HL-60 (cell line): ENCODE measurements around the gene UNC5C.

Experiments
- DNase-seq, 2 experiments: peaks; one replicate each; pipeline ENCODE4 v3.0.0-alpha.2; 2010 to 2020; ENCODE audit warnings: low read depth in 1 of 2, low spot score in 1 of 2
- H3K27ac ChIP-seq: fragments of 250-450 bp; sonication (Bioruptor Pico); replicated peaks from 2 replicates; pipeline ENCODE4 v1.5.1; 2020; ENCODE audit warnings: mild to moderate bottlenecking, moderate library complexity
- H3K27me3 ChIP-seq: fragments of 250-450 bp; sonication (Bioruptor Pico); 2 replicates; pipeline ENCODE4 v1.5.1; 2021; ENCODE audit warnings: mild to moderate bottlenecking, moderate library complexity; ENCODE audit not compliant: insufficient read depth, poor library complexity, severe bottlenecking
- H3K4me3 ChIP-seq: replicated peaks from 2 replicates; pipeline ENCODE4 v1.5.1; 2011; ENCODE audit warnings: mild to moderate bottlenecking, control low read depth, low read length; ENCODE audit not compliant: insufficient read depth
- CTCF ChIP-seq: IDR thresholded peaks from one replicate; pipeline ENCODE4 v1.5.1; 2011; ENCODE audit warnings: low read length, control low read depth, inconsistent platforms; ENCODE audit not compliant: insufficient read depth
- GABPA ChIP-seq: IDR thresholded peaks from 2 replicates; pipeline ENCODE4 v1.6.1; 2012; ENCODE audit warnings: low read depth
- POLR2AphosphoS5 ChIP-seq: IDR thresholded peaks from 2 replicates; pipeline ENCODE4 v1.6.1; 2012; ENCODE audit warnings: low read depth
- REST ChIP-seq: IDR thresholded peaks from 2 replicates; pipeline ENCODE4 v1.6.1; 2012; ENCODE audit warnings: low read depth; ENCODE audit not compliant: insufficient replicate concordance
- SPI1 ChIP-seq: IDR thresholded peaks from 2 replicates; pipeline ENCODE4 v1.6.1; 2012; ENCODE audit warnings: low read depth, mild to moderate bottlenecking, borderline replicate concordance

UNC5C gene

GRCh38 chr4:95428291-95429070 lies 120.3 kb downstream of the UNC5C start:
- Histone ChIP-seq H3K4me3 (no peak overlapping the region), H3K27me3 (no peaks in the 10 kb centered on the region), H3K27ac (no peak overlapping the region)
- TF ChIP-seq CTCF: no peak
- no peak for TF ChIP-seq POLR2AphosphoS5
- no peak for TF ChIP-seq REST
- TF ChIP-seq GABPA: no peak
- TF ChIP-seq SPI1: no peak
- DNase-seq: no peak

GRCh38 chr4:95426455-95426854 lies 122.3 kb downstream of the UNC5C start:
- Histone ChIP-seq H3K27ac (no peak overlapping the region), H3K27me3 (no peaks in the 10 kb centered on the region), H3K4me3 (no peak overlapping the region)
- DNase-seq: no peak
- no peak for TF ChIP-seq GABPA
- no peak for TF ChIP-seq SPI1
- TF ChIP-seq REST: no peak
- no peak for TF ChIP-seq POLR2AphosphoS5
- no peak for TF ChIP-seq CTCF

GRCh38 chr4:95422436-95422835 lies 126.3 kb downstream of the UNC5C start:
- Histone ChIP-seq H3K4me3 (no peak overlapping the region), H3K27ac (no peak overlapping the region), H3K27me3 (no peaks in the 10 kb centered on the region)
- TF ChIP-seq POLR2AphosphoS5 (no peak), CTCF (no peak), REST (no peak), SPI1 (no peak), GABPA (no peak)
- no peak for DNase-seq
